Measurements from ENCODE around the gene TRANK1.

- TF ChIP-seq CTCF (IDR thresholded peaks at IDR 0.05) (no peak), POLR2A (IDR thresholded peaks at IDR 0.05) (no peak)
Observed at GRCh38 chr3:36900474-36901443, 44.1 kb downstream of the TRANK1 start.

Data from heart left ventricle (tissue), 13 donors.